Measurements from ENCODE around the gene PER2. TPM values are rescaled to one million over a fixed set of nuclear protein-coding genes. Genes with fewer than 3 reads are reported as not detected.
A peak's percentile ranks its signal among the peaks of the same experiment; 100 is the strongest.

Gene PER2
- total RNA-seq, 2 experiments from 2014 or later: 8.4 to 18.6 TPM

GRCh38 chr2:238240757-238241711, 47.4 kb downstream of the PER2 start:
- BruUV-seq (replicated peaks): no TSS peak
- intact Hi-C loops (cut with micrococcal nuclease; ENCODE audit: unreplicated experiment): loop anchor here (2.0 to 5.0 kb wide), 5 partner anchors 48 to 274 kb away; partner anchors contain the start of genes ASB1, PER2 and UBE2F
- Histone ChIP-seq H3K4me3 (ENCODE audit: low read depth, low read length, poor library complexity, severe bottlenecking) (no peak overlapping the region), H3K27ac (ENCODE audit: low read depth, low read length, poor library complexity, severe bottlenecking) (no peak overlapping the region), H2AFZ (ENCODE audit: low read length) (no peak overlapping the region), H3K36me3 (ENCODE audit: insufficient read depth, low read length) (peaks cover 13% of the 10 kb centered on the region; the same call in 1 of the 2 replicates), H4K20me1 (ENCODE audit: insufficient read depth, low read length) (no peaks in the 10 kb centered on the region), H3K79me2 (ENCODE audit: insufficient read depth, low read depth, low read length) (no peaks in the 10 kb centered on the region), H3K4me2 (ENCODE audit: low read length) (peak overlapping the region; percentile 73; the same call in 1 of the 2 replicates), H3K9me3 (ENCODE audit: low read length) (no peaks in the 10 kb centered on the region), H3K9me2 (ENCODE audit: insufficient read depth, low read length) (no peaks in the 10 kb centered on the region), H3K4me1 (ENCODE audit: insufficient read depth, low read length, poor library complexity, severe bottlenecking) (peaks cover 6% of the 10 kb centered on the region)
- peak; percentile 29 for DNase-seq (ENCODE audit: low spot score)
- TF ChIP-seq CTCF (conservative IDR thresholded peaks at IDR 0.05; ENCODE audit: low read length): 0 out of 2 replicates have a peak, but pooled peaks have one; percentile 24
- no peak for TF ChIP-seq EZH2phosphoT487 (IDR thresholded peaks at IDR 0.05; ENCODE audit: borderline replicate concordance, low read depth, low read length)
- ChIA-PET CTCF (ENCODE audit: unreplicated experiment) (no interaction called here), POLR2A (interaction anchor here (0.9 to 1.3 kb wide), 3 partner anchors 19 to 133 kb away, joined by 3 to 6 read pairs (median 3); partner anchors contain the start of gene ILKAP)

GRCh38 chr2:238239863-238240756, 48.3 kb downstream of the PER2 start, which contains the start of gene HES6:
Gene HES6 (minus strand): TSS chr2:238240038. CDS start chr2:238239905, 133 bp downstream.
- H3K36me3 ChIP-seq (ENCODE audit: insufficient read depth, low read length): peaks cover 6% of the 10 kb centered on the region; the same call in 1 of the 2 replicates
- H3K4me2 ChIP-seq (ENCODE audit: low read length): peak within 1 kb of the TSS; percentile 73
- BruUV-seq (replicated peaks): no TSS peak
- DNase-seq (ENCODE audit: low spot score): peak; percentile 89
- intact Hi-C loops (cut with micrococcal nuclease; ENCODE audit: unreplicated experiment): loop anchor here (2.0 to 5.0 kb wide), 5 partner anchors 49 to 273 kb away; partner anchors contain the start of genes ASB1, PER2 and UBE2F
- no peaks in the 10 kb centered on the region for H3K9me3 ChIP-seq (ENCODE audit: low read length)
- peak within 1 kb of the TSS; percentile 59; the same call in 1 of the 2 replicates for H2AFZ ChIP-seq (ENCODE audit: low read length)
- no peaks in the 10 kb centered on the region for H3K79me2 ChIP-seq (ENCODE audit: insufficient read depth, low read depth, low read length)
- no peaks in the 10 kb centered on the region for H4K20me1 ChIP-seq (ENCODE audit: insufficient read depth, low read length)
- H3K9me2 ChIP-seq (ENCODE audit: insufficient read depth, low read length): no peaks in the 10 kb centered on the region
- ChIA-PET CTCF (ENCODE audit: unreplicated experiment) (no interaction called here), POLR2A (interaction anchor here (0.9 to 1.3 kb wide), 3 partner anchors 18 to 132 kb away, joined by 3 to 6 read pairs (median 3); partner anchors contain the start of gene ILKAP)
- H3K4me1 ChIP-seq (ENCODE audit: insufficient read depth, low read length, poor library complexity, severe bottlenecking): peaks cover 6% of the 10 kb centered on the region
- H3K4me3 ChIP-seq (ENCODE audit: low read depth, low read length, poor library complexity, severe bottlenecking): peak within 1 kb of the TSS; percentile 72
- TF ChIP-seq CTCF (conservative IDR thresholded peaks at IDR 0.05; ENCODE audit: low read length) (no peak), EZH2phosphoT487 (IDR thresholded peaks at IDR 0.05; ENCODE audit: borderline replicate concordance, low read depth, low read length) (no peak)
- no peak within 1 kb of the TSS for H3K27ac ChIP-seq (ENCODE audit: low read depth, low read length, poor library complexity, severe bottlenecking)
